ENCODE measurements around the gene PAX8.

PAX8 gene

DNA sequence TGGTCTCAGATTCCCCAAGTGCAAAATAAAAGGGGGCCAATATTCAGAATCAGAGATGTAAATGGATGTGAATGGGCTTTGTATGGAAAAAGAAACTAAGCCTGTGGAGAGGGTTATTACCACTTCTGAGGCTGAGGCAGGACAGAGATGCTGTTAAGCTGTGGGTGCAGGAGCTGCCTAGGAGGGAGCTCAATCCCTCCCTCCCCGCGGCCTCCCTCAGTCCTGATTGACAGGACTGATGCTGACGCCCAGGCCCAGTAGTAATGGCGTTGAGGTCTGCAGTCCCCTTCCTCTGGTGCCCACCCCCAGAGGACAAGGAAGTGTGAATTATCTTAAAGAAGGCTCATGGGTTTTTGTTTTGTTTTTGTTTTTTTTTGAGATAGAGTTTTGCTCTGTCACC lies 64.6 kb downstream of the PAX8 start:
- in situ Hi-C loops (cut with HindIII; ENCODE audit: low sequenced_read_pairs), result no loop called here
- TF ChIP-seq, protein P1, sequence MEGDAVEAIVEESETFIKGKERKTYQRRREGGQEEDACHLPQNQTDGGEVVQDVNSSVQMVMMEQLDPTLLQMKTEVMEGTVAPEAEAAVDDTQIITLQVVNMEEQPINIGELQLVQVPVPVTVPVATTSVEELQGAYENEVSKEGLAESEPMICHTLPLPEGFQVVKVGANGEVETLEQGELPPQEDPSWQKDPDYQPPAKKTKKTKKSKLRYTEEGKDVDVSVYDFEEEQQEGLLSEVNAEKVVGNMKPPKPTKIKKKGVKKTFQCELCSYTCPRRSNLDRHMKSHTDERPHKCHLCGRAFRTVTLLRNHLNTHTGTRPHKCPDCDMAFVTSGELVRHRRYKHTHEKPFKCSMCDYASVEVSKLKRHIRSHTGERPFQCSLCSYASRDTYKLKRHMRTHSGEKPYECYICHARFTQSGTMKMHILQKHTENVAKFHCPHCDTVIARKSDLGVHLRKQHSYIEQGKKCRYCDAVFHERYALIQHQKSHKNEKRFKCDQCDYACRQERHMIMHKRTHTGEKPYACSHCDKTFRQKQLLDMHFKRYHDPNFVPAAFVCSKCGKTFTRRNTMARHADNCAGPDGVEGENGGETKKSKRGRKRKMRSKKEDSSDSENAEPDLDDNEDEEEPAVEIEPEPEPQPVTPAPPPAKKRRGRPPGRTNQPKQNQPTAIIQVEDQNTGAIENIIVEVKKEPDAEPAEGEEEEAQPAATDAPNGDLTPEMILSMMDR (IDR thresholded peaks at IDR 0.05; ENCODE audit: low read depth, low read length, missing control alignments), result no peak
- H3K4me3 ChIP-seq (ENCODE audit: low read depth, low read length), result no peak overlapping the region
- no peak for DNase-seq (ENCODE audit: low read depth)

DNA sequence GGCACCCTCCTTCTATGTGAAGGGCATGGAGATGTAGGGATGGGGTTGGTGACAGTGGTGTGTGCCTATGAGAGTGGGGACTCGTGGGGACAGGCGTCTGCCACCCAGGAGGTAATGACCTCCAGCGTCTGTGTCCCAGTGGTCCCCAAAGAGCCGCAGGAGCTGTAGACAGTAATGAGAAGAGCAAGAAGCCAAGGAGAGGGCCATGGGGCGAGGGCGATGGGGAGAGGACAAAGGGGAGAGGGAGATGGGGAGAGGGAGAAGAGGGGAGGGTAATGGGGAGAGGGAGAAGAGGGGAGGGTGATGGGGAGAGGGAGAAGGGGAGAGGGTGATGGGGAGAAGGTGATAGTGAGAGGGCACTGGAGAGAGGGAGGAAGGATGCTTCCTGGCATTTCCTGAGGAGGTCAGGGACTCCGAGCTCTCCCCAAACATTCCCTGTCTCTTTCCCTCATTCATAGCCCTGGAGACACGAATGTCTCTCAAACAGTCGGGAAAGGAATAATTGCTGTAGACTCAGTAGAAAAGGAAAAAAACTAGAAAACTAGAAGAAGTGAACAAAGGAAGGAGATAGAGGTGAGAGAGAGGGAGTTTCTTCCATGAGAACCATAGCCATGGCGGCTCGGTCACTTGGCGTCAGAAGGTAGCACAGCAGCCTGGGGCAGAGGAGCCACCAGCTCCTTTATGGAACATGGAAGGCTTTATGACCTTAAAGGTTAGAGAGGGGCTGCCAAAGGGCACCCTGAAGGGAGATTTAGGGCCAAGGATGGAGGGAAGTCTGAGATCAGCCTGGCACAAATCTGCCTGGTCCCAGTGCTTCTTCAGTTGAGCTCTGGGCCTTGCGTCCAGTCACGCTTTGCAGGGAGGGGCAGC lies 65.4 kb downstream of the PAX8 start:
- H3K4me3 ChIP-seq (ENCODE audit: low read depth, low read length), result no peak overlapping the region
- in situ Hi-C loops (cut with HindIII; ENCODE audit: low sequenced_read_pairs), result no loop called here
- no peak for DNase-seq (ENCODE audit: low read depth)
- TF ChIP-seq, protein P1 (IDR thresholded peaks at IDR 0.05; ENCODE audit: low read depth, low read length, missing control alignments), result no peak

DNA sequence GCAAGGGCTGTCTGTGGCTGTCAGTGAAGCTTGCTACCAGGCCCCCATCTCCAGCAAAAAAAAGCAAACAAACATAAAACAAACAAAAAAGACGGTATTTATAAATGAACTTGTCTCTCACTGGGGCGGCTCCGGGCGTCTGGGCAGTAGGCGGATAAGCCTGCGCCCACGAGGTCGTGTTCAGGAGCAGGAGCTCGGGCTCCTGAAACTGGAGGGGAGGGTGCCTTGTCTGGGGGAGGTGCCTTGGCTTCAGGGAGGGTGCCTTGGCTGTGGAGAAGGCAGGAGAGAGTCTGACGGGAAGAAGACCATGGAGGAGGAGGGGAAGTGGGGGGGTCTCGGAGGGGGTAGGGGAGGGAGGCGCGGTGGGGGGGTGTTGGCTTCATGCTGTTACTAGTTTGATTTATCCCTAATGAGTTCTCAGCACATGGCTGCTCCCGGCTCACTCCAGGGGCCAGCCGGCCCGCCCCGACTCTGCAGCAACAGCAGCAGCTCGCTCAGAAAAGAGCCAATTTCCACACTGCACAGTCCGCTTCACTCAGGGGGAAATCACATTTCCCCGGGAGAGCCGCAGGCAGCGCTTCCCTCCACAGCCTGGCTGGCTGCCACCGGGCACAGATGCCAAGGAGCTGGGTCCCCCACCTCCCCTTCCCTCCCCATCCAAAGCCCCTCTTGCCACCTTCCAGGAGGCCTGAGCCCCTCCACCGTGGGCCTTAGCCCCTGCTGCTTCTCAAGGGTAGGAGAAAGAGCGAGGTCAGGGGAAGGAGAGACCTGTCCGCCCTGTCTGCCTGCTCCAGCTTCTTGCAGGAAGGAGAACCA lies 66.3 kb downstream of the PAX8 start:
- no peak for DNase-seq (ENCODE audit: low read depth)
- H3K4me3 ChIP-seq (ENCODE audit: low read depth, low read length), result no peak overlapping the region
- in situ Hi-C loops (cut with HindIII; ENCODE audit: low sequenced_read_pairs), result no loop called here
- TF ChIP-seq, protein P1 (IDR thresholded peaks at IDR 0.05; ENCODE audit: low read depth, low read length, missing control alignments), result no peak

DNA sequence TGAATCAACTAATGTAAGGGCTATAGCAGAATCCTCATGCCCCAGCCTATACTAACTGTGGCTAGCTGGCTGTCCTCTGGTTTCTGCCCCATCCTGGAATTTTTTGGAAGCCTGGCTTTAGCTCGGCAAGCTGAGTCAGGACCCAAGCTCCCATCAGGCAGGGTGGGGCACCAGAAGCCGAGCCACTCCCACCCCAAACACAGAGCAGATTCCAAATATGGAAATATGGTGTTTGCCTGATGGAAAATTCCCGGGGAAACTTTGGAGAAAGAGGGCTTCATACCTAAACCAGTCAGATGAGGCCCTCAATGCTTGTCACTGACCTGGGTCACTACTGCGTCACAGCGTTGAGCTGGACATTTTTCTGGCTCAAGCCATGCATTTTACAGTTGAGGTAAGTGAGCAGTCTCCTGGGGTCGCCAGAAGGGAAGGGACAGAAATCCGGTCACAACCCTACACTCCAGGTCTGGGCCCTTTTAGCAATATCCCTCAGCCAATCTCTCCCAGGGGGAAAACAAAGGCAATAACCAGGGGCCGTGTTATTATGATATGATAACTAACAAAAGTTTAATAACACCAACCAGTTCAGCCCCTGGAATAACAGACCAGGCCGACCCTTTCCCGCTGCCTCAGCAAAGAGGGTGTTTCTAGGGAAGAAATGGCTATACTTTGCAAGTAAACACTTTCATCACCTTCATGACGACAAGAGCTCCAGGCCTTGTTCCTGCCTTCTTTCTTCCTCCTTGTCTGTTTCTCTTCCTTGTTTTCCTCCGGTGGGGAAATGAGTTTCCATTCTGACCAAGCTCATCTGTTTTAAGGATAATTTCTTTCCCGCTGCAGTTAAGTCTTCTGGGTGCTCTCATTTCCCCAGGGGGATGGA lies 67.3 kb downstream of the PAX8 start:
- no peak for DNase-seq (ENCODE audit: low read depth)
- in situ Hi-C loops (cut with HindIII; ENCODE audit: low sequenced_read_pairs), result no loop called here
- no peak overlapping the region for H3K4me3 ChIP-seq (ENCODE audit: low read depth, low read length)
- TF ChIP-seq, protein P1 (IDR thresholded peaks at IDR 0.05; ENCODE audit: low read depth, low read length, missing control alignments), result no peak

DNA sequence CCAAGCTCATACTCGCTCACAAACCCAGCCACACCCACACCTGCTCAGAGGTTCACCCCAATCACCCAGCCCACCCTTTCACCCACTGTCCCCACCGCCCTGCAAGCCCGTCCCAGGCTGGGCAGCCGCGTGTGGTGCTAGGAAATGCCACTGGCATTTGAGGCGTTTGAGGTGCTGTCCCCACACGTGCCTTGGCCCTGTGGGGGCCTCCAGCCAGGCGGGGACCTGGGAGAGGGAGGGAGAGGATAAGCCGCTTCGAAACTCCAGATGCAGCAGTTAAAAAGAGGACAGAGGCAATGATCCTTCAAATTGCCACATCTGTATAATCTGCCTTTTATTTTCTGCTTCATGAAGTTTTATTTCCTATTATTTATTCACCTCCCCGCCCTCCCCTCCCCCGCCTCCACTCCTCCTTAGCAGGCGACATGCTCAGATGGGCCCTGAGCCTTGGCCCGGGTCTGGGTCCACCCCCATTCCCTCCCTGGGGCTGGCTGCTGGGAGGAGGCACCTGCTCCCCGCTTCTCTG lies 69.0 kb downstream of the PAX8 start:
- in situ Hi-C loops (cut with HindIII; ENCODE audit: low sequenced_read_pairs), result no loop called here
- TF ChIP-seq, protein P1 (IDR thresholded peaks at IDR 0.05; ENCODE audit: low read depth, low read length, missing control alignments), result no peak
- H3K4me3 ChIP-seq (ENCODE audit: low read depth, low read length), result no peak overlapping the region
- DNase-seq (ENCODE audit: low read depth), result no peak
